HUES64 (cell line): ENCODE measurements around the gene SCO2.
"Not testable (repeated sequence)": the region's sequence is repeated elsewhere in the genome, so short reads cannot be mapped to it uniquely, and the experiment has no call there.

Experiments
- H3K27ac ChIP-seq: 2 replicates; pipeline ENCODE4 v1.7.0; 2013; ENCODE audit warnings: low read depth, low read length, inconsistent platforms
- H3K27me3 ChIP-seq: 2 replicates; pipeline ENCODE4 v1.6.1; 2013; ENCODE audit warnings: mild to moderate bottlenecking, low read length; ENCODE audit not compliant: insufficient read depth
- H3K36me3 ChIP-seq: 2 replicates; pipeline ENCODE4 v1.6.1; 2013; ENCODE audit warnings: mild to moderate bottlenecking, low read length; ENCODE audit not compliant: insufficient read depth
- H3K4me1 ChIP-seq: 2 replicates; pipeline ENCODE4 v1.6.1; 2013; ENCODE audit warnings: mild to moderate bottlenecking, low read length, moderate library complexity; ENCODE audit not compliant: insufficient read depth
- H3K4me3 ChIP-seq: 2 replicates; pipeline ENCODE4 v1.5.1; 2013; ENCODE audit warnings: mild to moderate bottlenecking, low read length, moderate library complexity
- H3K9ac ChIP-seq: 2 replicates; pipeline ENCODE4 v1.6.1; 2013; ENCODE audit warnings: mild to moderate bottlenecking, low read depth, low read length
- H3K9me3 ChIP-seq: 2 replicates; pipeline ENCODE4 v1.6.1; 2013; ENCODE audit warnings: low read depth, low read length; ENCODE audit not compliant: insufficient read depth
- WGBS: fragments of 150-250, 120-280 bp; methylation state at CpG from one replicate; pipeline ENCODE4 v1.1.7; 2013; ENCODE audit warnings: missing lambda C conversion rate; 5-methylcytosine and 5-hydroxymethylcytosine counted together

SCO2 gene

DNA sequence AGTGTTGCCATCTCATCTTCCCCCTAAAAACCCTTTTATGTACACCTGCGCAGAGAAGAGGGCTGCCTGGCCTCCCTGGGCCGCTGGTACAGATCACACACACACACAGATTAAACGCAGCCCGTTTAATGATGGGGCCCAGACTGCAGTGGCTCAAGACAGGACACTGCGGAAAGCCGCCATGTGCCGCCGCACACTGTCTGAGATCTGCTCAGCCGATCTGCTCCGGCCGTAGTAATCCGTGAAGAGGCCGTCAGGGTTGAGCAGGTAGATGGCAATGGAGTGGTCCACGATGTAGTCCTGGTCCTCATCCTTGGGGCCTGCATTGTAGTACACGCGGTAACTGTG, 2.0 kb downstream of the SCO2 start:
- H3K36me3 ChIP-seq = peaks cover 38% of the 10 kb centered on the region
- H3K4me3 ChIP-seq = no peak overlapping the region
- H3K9ac ChIP-seq = no peak overlapping the region
- H3K4me1 ChIP-seq = no peaks in the 10 kb centered on the region; the same call in 1 of the 2 replicates
- H3K9me3 ChIP-seq = no peaks in the 10 kb centered on the region
- no peak overlapping the region for H3K27ac ChIP-seq
- H3K27me3 ChIP-seq = peaks cover 21% of the 10 kb centered on the region
- 95% methylated on average over 16 of the region's 16 CpGs for WGBS

DNA sequence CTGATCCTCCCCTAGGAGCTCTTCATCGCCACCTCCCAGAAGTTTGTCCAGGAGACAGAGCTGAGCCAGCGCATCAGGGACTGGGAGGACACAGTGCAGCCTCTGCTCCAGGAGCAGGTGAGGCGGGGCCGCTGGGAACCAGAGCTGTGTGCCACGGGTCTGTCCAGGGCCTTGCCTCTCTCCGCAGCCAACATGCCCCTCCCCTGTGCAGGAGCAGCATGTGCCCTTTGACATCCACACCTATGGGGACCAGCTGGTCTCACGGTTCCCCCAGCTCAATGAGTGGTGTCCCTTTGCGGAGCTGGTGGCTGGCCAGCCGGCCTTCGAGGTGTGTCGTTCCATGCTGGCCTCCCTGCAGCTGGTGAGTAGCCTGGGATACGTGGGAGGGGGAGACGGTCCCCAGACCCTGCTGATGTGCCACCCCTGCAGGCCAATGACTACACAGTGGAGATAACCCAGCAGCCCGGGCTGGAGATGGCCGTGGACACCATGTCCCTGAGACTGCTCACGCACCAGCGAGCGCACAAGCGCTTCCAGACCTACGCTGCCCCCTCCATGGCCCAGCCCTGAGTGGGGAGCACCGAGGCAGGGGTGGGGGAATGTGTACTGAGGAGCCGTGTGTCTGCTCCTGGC, 2.5 kb downstream of the SCO2 start:
- Histone ChIP-seq H3K36me3 (peaks cover 43% of the 10 kb centered on the region), H3K27me3 (peaks cover 16% of the 10 kb centered on the region), H3K4me1 (no peaks in the 10 kb centered on the region; the same call in 1 of the 2 replicates), H3K27ac (no peak overlapping the region), H3K9ac (no peak overlapping the region), H3K9me3 (no peaks in the 10 kb centered on the region), H3K4me3 (no peak overlapping the region)
- 96% methylated on average over 22 of the region's 22 CpGs for WGBS

DNA sequence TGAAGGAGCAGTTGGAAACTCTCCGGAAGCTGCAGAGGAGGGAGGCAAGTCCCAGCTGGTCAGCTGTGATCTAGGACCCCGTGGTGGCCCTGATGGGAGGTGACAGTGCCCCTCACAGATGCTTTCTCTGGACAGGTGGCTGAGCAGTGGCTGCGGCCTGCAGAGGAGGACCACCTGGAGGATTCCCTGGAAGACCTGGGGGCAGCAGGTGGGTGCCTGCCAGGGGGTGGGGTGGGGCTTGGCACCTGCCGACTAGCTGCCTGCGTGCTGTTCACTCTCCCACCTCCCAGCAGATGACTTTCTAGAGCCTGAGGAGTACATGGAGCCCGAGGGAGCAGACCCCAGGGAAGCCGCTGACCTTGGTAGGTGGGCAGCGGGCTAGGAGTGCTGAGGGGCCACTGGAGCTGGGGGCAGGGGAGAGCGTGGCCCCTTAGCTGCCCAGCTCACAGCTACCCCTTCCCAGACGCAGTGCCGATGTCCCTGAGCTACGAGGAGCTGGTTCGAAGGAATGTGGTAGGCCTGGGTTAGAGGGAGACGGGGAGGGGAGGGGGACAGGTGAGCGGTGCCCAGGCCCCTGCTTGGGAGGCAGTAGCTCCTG, 3.1 kb downstream of the SCO2 start:
- H3K9ac ChIP-seq = no peak overlapping the region
- WGBS = 97% methylated on average over 15 of the region's 15 CpGs
- no peak overlapping the region for H3K27ac ChIP-seq

DNA sequence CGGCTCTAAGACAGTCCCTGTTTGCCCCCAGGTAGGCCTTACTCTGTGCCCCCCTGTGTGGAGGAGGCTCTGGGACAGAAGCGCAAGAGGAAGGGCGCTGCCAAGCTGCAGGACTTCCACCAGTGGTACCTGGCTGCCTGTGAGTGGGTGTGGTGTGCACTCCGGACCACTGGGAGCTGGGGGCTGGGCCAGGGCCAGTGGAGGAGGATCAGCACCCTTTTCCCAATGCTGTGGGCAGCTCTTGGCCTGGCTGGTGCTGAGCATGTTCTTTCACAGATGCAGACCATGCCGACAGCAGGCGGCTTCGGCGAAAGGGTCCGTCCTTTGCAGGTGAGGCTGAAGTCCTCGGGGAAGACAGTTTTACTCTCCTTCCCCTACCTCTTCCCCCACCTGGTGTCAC, 3.7 kb downstream of the SCO2 start:
- 97% methylated on average over 10 of the region's 10 CpGs for WGBS
- Histone ChIP-seq H3K4me3 (no peak overlapping the region), H3K36me3 (peaks cover 52% of the 10 kb centered on the region), H3K27ac (no peak overlapping the region), H3K9ac (no peak overlapping the region), H3K27me3 (peaks cover 3% of the 10 kb centered on the region), H3K9me3 (no peaks in the 10 kb centered on the region), H3K4me1 (no peaks in the 10 kb centered on the region; the same call in 1 of the 2 replicates)

More for the DNA sequence above, 3.1 kb downstream of the SCO2 start:
- Histone ChIP-seq H3K9me3 (no peaks in the 10 kb centered on the region), H3K27me3 (peaks cover 9% of the 10 kb centered on the region), H3K36me3 (peaks cover 49% of the 10 kb centered on the region), H3K4me3 (no peak overlapping the region), H3K4me1 (no peaks in the 10 kb centered on the region; the same call in 1 of the 2 replicates)

DNA sequence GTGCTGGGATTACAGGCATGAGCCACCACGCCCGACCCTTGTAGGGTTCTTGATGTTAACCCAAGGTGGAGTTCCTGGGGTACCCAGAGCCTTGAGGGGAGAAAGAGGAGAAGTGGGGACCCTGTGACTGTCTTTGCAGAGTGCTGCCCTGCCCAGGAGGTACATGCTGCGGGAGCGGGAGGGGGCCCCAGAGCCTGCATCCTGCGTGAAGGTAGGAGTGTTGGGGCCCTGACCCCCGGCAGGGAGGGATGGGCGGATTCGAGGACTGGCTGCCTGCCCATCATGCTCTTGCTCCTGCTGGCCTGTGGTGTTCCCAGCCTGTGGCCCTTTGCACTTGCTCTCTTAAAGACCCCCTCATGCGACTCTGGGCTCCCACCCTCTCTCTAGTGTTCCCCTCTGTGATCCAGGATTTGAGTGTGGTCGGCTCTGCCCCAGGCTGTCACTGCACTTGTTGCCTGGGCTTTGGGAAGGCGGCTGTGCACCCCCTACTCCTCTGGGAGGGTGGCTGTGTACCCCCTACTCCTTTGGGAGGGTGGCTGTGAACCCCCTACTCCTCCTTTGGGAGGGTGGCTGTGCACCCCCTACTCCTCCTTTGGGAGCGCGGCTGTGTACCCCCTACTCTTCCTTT, 4.5 kb downstream of the SCO2 start:
- Histone ChIP-seq H3K9ac (no peak overlapping the region), H3K4me3 (no peak overlapping the region), H3K4me1 (no peaks in the 10 kb centered on the region; the same call in 1 of the 2 replicates), H3K27me3 (no peaks in the 10 kb centered on the region), H3K27ac (no peak overlapping the region), H3K9me3 (no peaks in the 10 kb centered on the region), H3K36me3 (peaks cover 56% of the 10 kb centered on the region)
- WGBS = 96% methylated on average over 13 of the region's 13 CpGs

DNA sequence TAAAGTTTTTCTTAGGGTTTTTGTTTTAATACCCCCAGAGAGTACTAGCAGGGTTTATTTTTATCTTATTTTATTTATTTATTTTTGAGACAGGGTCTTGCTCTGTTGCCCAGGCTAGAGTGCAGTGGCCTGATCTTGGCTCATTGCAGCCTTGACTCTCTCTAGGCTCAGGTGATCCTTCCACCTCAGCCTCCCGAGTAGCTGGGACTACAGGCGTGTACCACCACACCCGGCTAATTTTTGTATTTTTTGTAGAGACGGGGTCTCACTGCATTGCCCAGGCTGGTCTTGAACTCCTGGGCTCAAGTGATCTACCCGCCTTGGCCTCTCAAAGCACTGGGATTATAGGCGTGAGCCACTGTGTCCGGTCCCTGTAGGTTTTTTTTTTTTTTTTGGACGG, 5.2 kb downstream of the SCO2 start:
- H3K9me3 ChIP-seq, H3K9ac ChIP-seq, H3K4me3 ChIP-seq, H3K4me1 ChIP-seq, H3K27ac ChIP-seq, H3K27me3 ChIP-seq: not testable (repeated sequence)
- 95% methylated on average over 8 of the region's 8 CpGs for WGBS
- H3K36me3 ChIP-seq = peaks cover 56% of the 10 kb centered on the region

DNA sequence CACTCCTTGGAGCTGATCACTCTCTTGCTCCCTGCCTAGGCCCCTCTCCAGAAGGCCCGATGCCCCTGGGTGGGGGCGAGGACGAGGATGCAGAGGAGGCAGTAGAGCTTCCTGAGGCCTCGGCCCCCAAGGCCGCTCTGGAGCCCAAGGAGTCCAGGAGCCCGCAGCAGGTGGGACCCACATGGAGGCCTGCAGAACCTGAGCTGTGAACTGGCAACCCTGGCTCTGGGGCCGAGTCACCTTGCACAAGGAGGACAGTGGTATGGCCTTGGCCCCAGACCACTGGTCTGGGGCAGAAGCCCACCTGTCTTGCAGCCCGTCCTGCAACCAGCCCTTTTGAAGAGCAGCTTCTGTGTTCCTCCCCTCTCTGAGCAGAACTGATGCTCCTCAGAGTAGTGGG, 6.2 kb downstream of the SCO2 start:
- H3K36me3 ChIP-seq = peaks cover 60% of the 10 kb centered on the region
- WGBS = 97% methylated on average over 8 of the region's 8 CpGs

DNA sequence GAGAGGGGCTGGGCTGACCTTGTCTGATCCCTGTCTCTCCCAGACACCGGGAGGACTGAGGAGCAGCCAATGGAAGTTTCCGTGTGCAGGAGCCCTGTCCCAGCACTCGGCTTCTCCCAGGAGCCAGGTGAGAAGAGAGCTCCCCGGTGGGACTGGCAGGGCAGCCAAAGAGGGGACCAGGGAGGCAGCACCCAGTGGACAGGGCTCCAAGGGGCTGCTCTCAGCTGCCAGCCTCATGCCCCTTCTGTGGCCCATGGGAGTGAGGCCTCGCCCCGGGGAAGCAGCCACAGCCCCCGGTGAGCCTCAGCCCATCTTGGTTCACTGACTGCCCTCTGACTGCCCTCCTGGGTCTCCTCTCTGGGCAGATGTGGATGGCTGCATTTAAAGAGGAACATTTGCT, 6.8 kb downstream of the SCO2 start:
- peaks cover 59% of the 10 kb centered on the region for H3K36me3 ChIP-seq

More for the DNA sequence above, 6.2 kb downstream of the SCO2 start:
- Histone ChIP-seq H3K27me3 (no peaks in the 10 kb centered on the region), H3K9me3 (no peaks in the 10 kb centered on the region), H3K27ac (no peak overlapping the region), H3K9ac (no peak overlapping the region), H3K4me3 (no peak overlapping the region), H3K4me1 (no peaks in the 10 kb centered on the region)

DNA sequence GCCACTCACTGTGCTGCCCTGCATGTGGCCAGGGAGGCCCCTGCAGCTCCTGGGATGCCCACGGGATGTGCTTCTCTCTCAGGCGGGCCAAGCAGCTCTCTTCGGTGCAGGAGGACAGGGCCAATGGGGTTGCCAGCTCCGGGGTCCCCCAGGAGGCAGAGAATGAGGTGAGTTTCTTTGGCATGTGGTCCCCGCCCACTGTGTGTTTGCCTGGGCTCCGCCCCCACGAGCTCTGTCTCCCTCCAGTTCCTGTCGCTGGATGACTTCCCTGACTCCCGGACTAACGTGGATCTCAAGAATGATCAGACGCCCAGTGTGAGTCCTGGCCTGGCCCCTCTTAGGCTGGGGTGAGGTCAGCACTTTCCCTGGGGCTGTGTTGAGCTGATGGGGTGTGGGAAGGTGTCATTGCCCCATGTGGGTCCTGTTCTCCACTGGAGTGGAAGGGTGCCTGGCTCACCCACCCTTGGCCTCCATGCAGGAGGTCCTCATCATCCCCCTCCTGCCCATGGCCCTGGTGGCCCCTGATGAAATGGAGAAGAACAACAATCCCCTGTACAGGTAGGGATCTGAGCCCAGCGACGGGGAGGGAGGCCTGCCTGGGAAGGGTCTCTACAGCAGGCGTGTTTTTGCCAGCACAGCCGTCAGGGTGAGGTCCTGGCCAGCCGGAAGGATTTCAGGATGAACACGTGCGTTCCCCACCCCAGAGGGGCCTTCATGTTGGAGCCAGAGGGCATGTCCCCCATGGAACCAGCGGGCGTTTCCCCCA, 7.7 kb downstream of the SCO2 start:
- Histone ChIP-seq H3K4me3 (no peak overlapping the region), H3K27me3 (no peaks in the 10 kb centered on the region), H3K9ac (no peak overlapping the region), H3K27ac (no peak overlapping the region), H3K4me1 (no peaks in the 10 kb centered on the region), H3K36me3 (peaks cover 53% of the 10 kb centered on the region), H3K9me3 (no peaks in the 10 kb centered on the region)
- WGBS = 93% methylated on average over 20 of the region's 20 CpGs

More for the DNA sequence above, 6.8 kb downstream of the SCO2 start:
- 96% methylated on average over 7 of the region's 7 CpGs for WGBS
- Histone ChIP-seq H3K27ac (no peak overlapping the region), H3K27me3 (no peaks in the 10 kb centered on the region), H3K9ac (no peak overlapping the region), H3K4me3 (no peak overlapping the region), H3K4me1 (no peaks in the 10 kb centered on the region), H3K9me3 (no peaks in the 10 kb centered on the region)

DNA sequence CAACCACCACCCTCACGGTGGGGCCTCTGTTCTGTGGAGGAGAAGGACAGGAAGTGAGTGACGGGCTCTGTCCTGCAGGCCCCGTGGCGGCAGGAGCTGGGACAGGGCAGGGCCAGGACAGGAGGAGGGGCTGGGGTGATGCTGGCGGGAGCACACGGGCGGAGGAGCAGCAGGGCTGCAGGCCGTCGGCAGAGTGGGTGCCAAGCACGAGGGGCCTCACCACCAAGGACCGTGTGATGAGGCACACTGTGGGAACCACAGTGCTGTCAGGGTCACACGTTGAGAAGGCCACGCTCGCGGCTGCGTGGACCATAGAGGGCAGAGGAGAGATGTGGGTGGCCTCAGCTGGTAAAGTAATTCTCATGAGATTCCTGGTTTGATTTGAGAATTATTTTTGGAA, 8.5 kb downstream of the SCO2 start:
- Histone ChIP-seq H3K9ac (no peak overlapping the region; the same call in 1 of the 2 replicates), H3K36me3 (peaks cover 53% of the 10 kb centered on the region), H3K27me3 (no peaks in the 10 kb centered on the region), H3K4me1 (no peaks in the 10 kb centered on the region), H3K4me3 (no peak overlapping the region), H3K27ac (no peak overlapping the region), H3K9me3 (no peaks in the 10 kb centered on the region)
- WGBS = 92% methylated on average over 16 of the region's 16 CpGs

DNA sequence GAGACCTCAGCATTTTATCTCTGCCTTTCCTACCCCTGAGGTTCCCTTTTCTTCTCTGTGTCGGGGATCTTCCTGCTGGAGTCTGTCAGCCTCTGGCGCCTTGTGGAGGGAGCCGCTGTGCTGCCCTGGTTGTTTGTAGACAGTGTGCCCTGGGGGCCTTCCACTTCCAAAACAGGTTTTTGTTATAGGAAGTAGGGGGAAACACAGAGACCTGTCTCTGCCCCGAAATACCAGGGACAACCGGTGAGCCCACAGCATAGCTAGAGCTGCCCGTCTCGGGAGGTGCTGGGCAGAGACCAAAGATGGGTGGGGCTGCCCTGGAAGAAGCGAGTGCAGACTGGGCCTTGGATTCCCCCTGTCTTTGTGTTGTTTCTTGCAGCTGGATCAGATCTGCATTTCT, 9.3 kb downstream of the SCO2 start:
- no peak overlapping the region for H3K4me3 ChIP-seq
- H3K36me3 ChIP-seq = peaks cover 47% of the 10 kb centered on the region
- no peaks in the 10 kb centered on the region for H3K9me3 ChIP-seq
- WGBS = 95% methylated on average over 8 of the region's 8 CpGs
- no peak overlapping the region for H3K27ac ChIP-seq
- H3K27me3 ChIP-seq = no peaks in the 10 kb centered on the region
- H3K4me1 ChIP-seq = no peaks in the 10 kb centered on the region
- H3K9ac ChIP-seq = no peak overlapping the region
